GM12878 (cell line): ENCODE results near the gene RHOB. TPM values are rescaled to one million over a fixed set of nuclear protein-coding genes. Genes with fewer than 3 reads are reported as not detected.

Experiments
- ATAC-seq: fragments of 200-7000 bp; cut with Tn5 transposase; 3 replicates; pipeline ENCODE4 v1.9.1; 2020; ENCODE audit warnings: mild to moderate bottlenecking, moderate library complexity
- BruUV-seq: library from RNA; stranded (reverse); fragments of 400-500 nt; replicated peaks from 2 replicates; lab custom pipeline; 2021; lab: Mats Ljungman, UMichigan
- CTCF ChIA-PET: fragments of 300-600 bp; sonication (Branson Sonifier 250); formaldehyde crosslinking; extraction: SDS; loops from one replicate; lab custom pipeline; 2021; ENCODE audit warnings: inconsistent platforms; lab: Yijun Ruan, JAX
- POLR2A ChIA-PET: fragments of 350-600 bp; formaldehyde crosslinking; extraction: SDS; loops from one replicate; lab custom pipeline; 2021; ENCODE audit warnings: inconsistent platforms; lab: Charles Lee
- RAD21 ChIA-PET: fragments of 300-600 bp; sonication (Branson Sonifier 250); formaldehyde crosslinking; loops from one replicate; lab custom pipeline; 2023; ENCODE audit warnings: antibody characterized with exemption; ENCODE audit not compliant: unreplicated experiment; lab: Charles Lee
- SMC1A ChIA-PET: fragments of 300-600 bp; sonication (Branson Sonifier 250); formaldehyde crosslinking; loops from one replicate; lab custom pipeline; 2023; ENCODE audit not compliant: unreplicated experiment, uncharacterized antibody; lab: Charles Lee
- DNase-seq: peaks from one replicate; pipeline ENCODE4 v3.0.0-alpha.2; 2011; ENCODE audit warnings: low read depth, low spot score
- FAIRE-seq: peaks from 3 replicates; lab custom pipeline; 2011; peaks lifted over from hg19 to GRCh38; lab: Jason Lieb, UNC
- H2AFZ ChIP-seq: 2 replicates; pipeline ENCODE4 v1.6.0; 2011; ENCODE audit warnings: low read depth, low read length, control low read depth; ENCODE audit not compliant: control insufficient read depth
- H3K27ac ChIP-seq: 2 replicates; pipeline ENCODE4 v1.5.1; 2011; ENCODE audit warnings: control low read depth; ENCODE audit not compliant: control insufficient read depth, insufficient read depth
- H3K27me3 ChIP-seq, 2 experiments: replicated peaks in 1 of 2; 2 replicates each; pipeline versions ENCODE4 v1.6.0 to v1.6.1; 2011; ENCODE audit warnings: low read length in 1 of 2; ENCODE audit not compliant: control insufficient read depth in 2 of 2, insufficient read depth in 2 of 2
- H3K36me3 ChIP-seq, 2 experiments: 2 replicates each; pipeline ENCODE4 v1.5.1; 2011; ENCODE audit warnings: low read length in 1 of 2; ENCODE audit not compliant: control insufficient read depth in 2 of 2, insufficient read depth in 2 of 2
- H3K4me1 ChIP-seq: 2 replicates; pipeline ENCODE4 v1.6.1; 2011; ENCODE audit warnings: mild to moderate bottlenecking, low read length, moderate library complexity, mixed read lengths; ENCODE audit not compliant: control insufficient read depth, insufficient read depth
- H3K4me2 ChIP-seq: 2 replicates; pipeline ENCODE4 v1.6.0; 2011; ENCODE audit warnings: control low read depth; ENCODE audit not compliant: control insufficient read depth, insufficient read depth
- H3K4me3 ChIP-seq: fragments of 200-600 bp; sonication (generic); 2 replicates; pipeline ENCODE4 v1.5.1; 2016
- H3K79me2 ChIP-seq: 2 replicates; pipeline ENCODE4 v1.6.0; 2011; ENCODE audit warnings: low read length; ENCODE audit not compliant: control insufficient read depth, insufficient read depth
- H3K9ac ChIP-seq: 2 replicates; pipeline ENCODE4 v1.8.0; 2011; ENCODE audit warnings: low read length, control low read depth, mixed read lengths; ENCODE audit not compliant: control insufficient read depth, insufficient read depth
- H3K9me3 ChIP-seq: replicated peaks from 3 replicates; pipeline ENCODE4 v1.5.1; 2011; ENCODE audit warnings: mild to moderate bottlenecking, low read length; ENCODE audit not compliant: control insufficient read depth, insufficient read depth
- H4K20me1 ChIP-seq: 2 replicates; pipeline ENCODE4 v1.6.0; 2011; ENCODE audit not compliant: control insufficient read depth, insufficient read depth
- BMI1 ChIP-seq: fragments of 450-650 bp; IDR thresholded peaks from 2 replicates; pipeline ENCODE4 v1.6.1; 2016; ENCODE audit warnings: mild to moderate bottlenecking, moderate library complexity, borderline replicate concordance
- CBX5 ChIP-seq: sonication (generic); IDR thresholded peaks from 2 replicates; pipeline ENCODE4 v1.6.1; 2016; ENCODE audit warnings: low read depth, moderate library complexity, mild to moderate bottlenecking, inconsistent platforms
- CHD1 ChIP-seq: IDR thresholded peaks from 2 replicates; pipeline ENCODE4 v1.6.1; 2012; ENCODE audit warnings: low read depth, low read length, improper control_type of control experiment
- CHD4 ChIP-seq: fragments of 200-600 bp; sonication (generic); IDR thresholded peaks from 2 replicates; pipeline ENCODE4 v1.6.1; 2016; ENCODE audit warnings: mild to moderate bottlenecking
- FOS ChIP-seq: IDR thresholded peaks from 3 replicates; pipeline ENCODE4 v1.6.1; 2011; ENCODE audit warnings: borderline replicate concordance; ENCODE audit not compliant: insufficient read length; ENCODE audit errors: extremely low read depth
- IRF4 ChIP-seq: IDR thresholded peaks from 2 replicates; pipeline ENCODE4 v1.6.1; 2011; ENCODE audit warnings: low read depth, low read length
- JUND ChIP-seq: IDR thresholded peaks from 2 replicates; pipeline ENCODE4 v1.6.1; 2012; ENCODE audit warnings: low read depth, mild to moderate bottlenecking, low read length, improper control_type of control experiment, moderate library complexity
- KLF5 ChIP-seq: fragments of 450-650 bp; IDR thresholded peaks from 2 replicates; pipeline ENCODE4 v1.6.1; 2014; ENCODE audit warnings: mild to moderate bottlenecking; ENCODE audit not compliant: partially characterized antibody
- MYC ChIP-seq: IDR thresholded peaks from 2 replicates; pipeline ENCODE4 v1.6.1; 2011; ENCODE audit warnings: mild to moderate bottlenecking, low read length, moderate library complexity, inconsistent platforms; ENCODE audit not compliant: insufficient read depth, insufficient replicate concordance, insufficient read length, severe bottlenecking
- POLR2AphosphoS2 ChIP-seq: IDR thresholded peaks from 2 replicates; pipeline ENCODE4 v1.6.1; 2011; ENCODE audit warnings: low read depth, mild to moderate bottlenecking, low read length, improper control_type of control experiment, moderate library complexity
- RAD51 ChIP-seq: fragments of 450-650 bp; IDR thresholded peaks from 2 replicates; pipeline ENCODE4 v1.6.1; 2016; ENCODE audit warnings: moderate library complexity, mild to moderate bottlenecking, inconsistent platforms
- SPI1 ChIP-seq: IDR thresholded peaks from 2 replicates; pipeline ENCODE4 v1.6.1; 2011; ENCODE audit warnings: low read depth, mild to moderate bottlenecking, low read length, moderate library complexity, borderline replicate concordance; ENCODE audit not compliant: insufficient read depth
- STAT1 ChIP-seq: fragments of 450-650 bp; conservative IDR thresholded peaks from 2 replicates; pipeline ENCODE4 v1.6.1; 2014; ENCODE audit warnings: antibody characterized with exemption, mild to moderate bottlenecking
- SUZ12 ChIP-seq: fragments of 200-600 bp; sonication (generic); IDR thresholded peaks from one replicate; pipeline ENCODE4 v1.6.1; 2018; ENCODE audit warnings: antibody characterized with exemption, mild to moderate bottlenecking; ENCODE audit not compliant: unreplicated experiment
- YY1 ChIP-seq: IDR thresholded peaks from 2 replicates; pipeline ENCODE4 v1.6.1; 2011; ENCODE audit warnings: low read depth, mild to moderate bottlenecking, low read length
- ZNF274 ChIP-seq: IDR thresholded peaks from one replicate; pipeline ENCODE4 v1.8.0; 2011; ENCODE audit not compliant: insufficient read length, insufficient read depth
- ZNF384 ChIP-seq: IDR thresholded peaks from 2 replicates; pipeline ENCODE4 v1.6.1; 2012; ENCODE audit warnings: low read depth, mild to moderate bottlenecking, low read length, improper control_type of control experiment, borderline replicate concordance
- WGBS: methylation state at CpG from one replicate; pipeline ENCODE4 v1.1.6; 2016; ENCODE audit warnings: low lambda C conversion rate; ENCODE audit not compliant: insufficient replicate concordance, insufficient coverage; ENCODE audit errors: missing lambda C conversion rate; 5-methylcytosine and 5-hydroxymethylcytosine counted together
- in situ Hi-C: fragments of 300-500 bp; cut with MboI; formaldehyde crosslinking; loops from 9 replicates; pipeline ENCODE4 v1.14.3; 2018; ENCODE audit warnings: mixed read lengths
- intact Hi-C: fragments of 100-400 bp; cut with micrococcal nuclease; formaldehyde crosslinking; loops from one replicate; pipeline ENCODE4 v1.14.2; 2022; ENCODE audit not compliant: unreplicated experiment
- polyA plus RNA-seq, 11 experiments: library from polyadenylated mRNA; depleted of rRNA in 4 of 11; unstranded in 6 of 11; stranded (reverse) in 5 of 11; fragments of >200 nt; fragmentation: Nextera tagmentation in 4 of 11; fragmentation: Illumina TruSeq in 1 of 11; extraction: Ambion mirVana in 4 of 11; extraction: Trizol in 1 of 11; gene quantifications; 1 replicate in 1 of 11; 2 replicates in 10 of 11; pipeline versions ENCODE4 v1.2.1 to v1.2.3, GENCODE V29; 2011 to 2016; ENCODE audit warnings: inconsistent platforms in 2 of 11, missing spikeins in 2 of 11, low read depth in 1 of 11
- total RNA-seq, 4 experiments: library from RNA; depleted of rRNA in 3 of 4; stranded (reverse); fragments of >200 nt in 3 of 4; fragmentation: Illumina TruSeq in 1 of 4; extraction: Trizol in 1 of 4; gene quantifications; 2 replicates each; pipeline versions ENCODE4 v1.2.1 to v1.2.3, GENCODE V29; 2013 to 2021
- TF ChIP-seq, protein P1 (sequence below): IDR thresholded peaks from 2 replicates; pipeline ENCODE4 v1.6.1; 2011; ENCODE audit warnings: borderline replicate concordance, low read depth, mild to moderate bottlenecking, moderate library complexity, mixed read lengths, low read length; ENCODE audit not compliant: insufficient read depth; ENCODE audit errors: extremely low read length
- TF ChIP-seq, protein P2 (sequence below): IDR thresholded peaks from 2 replicates; pipeline ENCODE4 v1.6.1; 2012; ENCODE audit warnings: low read length, inconsistent platforms
- TF ChIP-seq, protein P3 (sequence below): fragments of 450-650 bp; IDR thresholded peaks from 2 replicates; pipeline ENCODE4 v1.6.1; 2014; ENCODE audit warnings: mild to moderate bottlenecking

RHOB gene
- total and polyA plus RNA-seq, 10 of the 15 experiments (the other 5 are each of a cell fraction or from before 2014, with no cell fraction given), result 0.03 to 4.5 (median 1.2) TPM

DNA sequence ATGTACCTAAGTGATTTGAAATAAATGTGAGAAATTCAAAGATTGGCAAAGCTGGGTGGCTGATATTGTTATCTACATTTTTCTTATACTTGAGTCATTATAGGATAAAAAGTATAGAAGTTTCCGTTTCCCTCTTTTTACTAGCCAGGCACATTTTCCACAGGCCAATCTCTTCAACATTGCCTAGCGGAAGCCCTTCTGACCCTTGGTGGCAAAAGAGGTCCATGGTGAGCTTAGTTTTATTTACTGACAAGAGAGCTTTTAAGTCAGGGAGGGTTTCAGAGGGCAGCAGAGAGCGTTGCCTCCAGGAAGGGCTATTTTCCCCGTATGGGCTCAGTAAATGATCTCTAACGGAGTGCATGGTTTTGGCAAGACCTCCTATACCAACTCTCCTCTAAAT, 15.1 kb upstream of the RHOB start:
- Histone ChIP-seq H3K4me2 (no peak overlapping the region), H3K4me1 (peaks cover 19% of the 10 kb centered on the region), H3K36me3 (no peaks in the 10 kb centered on the region), H3K4me3 (no peak overlapping the region), H2AFZ (no peak overlapping the region), H3K9ac (no peak overlapping the region), H4K20me1 (no peaks in the 10 kb centered on the region), H3K27ac (no peak overlapping the region), H3K79me2 (no peaks in the 10 kb centered on the region), H3K9me3 (no peaks in the 10 kb centered on the region), H3K27me3 (no peaks in the 10 kb centered on the region)
- TF ChIP-seq POLR2AphosphoS2 (no peak), FOS (no peak), CHD1 (no peak), IRF4 (no peak), KLF5 (no peak), ZNF274 (no peak), STAT1 (no peak), ZNF384 (no peak), SUZ12 (no peak), BMI1 (no peak), MYC (no peak), SPI1 (no peak), CHD4 (no peak), RAD51 (no peak), YY1 (no peak), CBX5 (no peak), JUND (no peak)
- TF ChIP-seq, protein P1, sequence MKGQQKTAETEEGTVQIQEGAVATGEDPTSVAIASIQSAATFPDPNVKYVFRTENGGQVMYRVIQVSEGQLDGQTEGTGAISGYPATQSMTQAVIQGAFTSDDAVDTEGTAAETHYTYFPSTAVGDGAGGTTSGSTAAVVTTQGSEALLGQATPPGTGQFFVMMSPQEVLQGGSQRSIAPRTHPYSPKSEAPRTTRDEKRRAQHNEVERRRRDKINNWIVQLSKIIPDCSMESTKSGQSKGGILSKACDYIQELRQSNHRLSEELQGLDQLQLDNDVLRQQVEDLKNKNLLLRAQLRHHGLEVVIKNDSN, result no peak
- TF ChIP-seq, protein P2, sequence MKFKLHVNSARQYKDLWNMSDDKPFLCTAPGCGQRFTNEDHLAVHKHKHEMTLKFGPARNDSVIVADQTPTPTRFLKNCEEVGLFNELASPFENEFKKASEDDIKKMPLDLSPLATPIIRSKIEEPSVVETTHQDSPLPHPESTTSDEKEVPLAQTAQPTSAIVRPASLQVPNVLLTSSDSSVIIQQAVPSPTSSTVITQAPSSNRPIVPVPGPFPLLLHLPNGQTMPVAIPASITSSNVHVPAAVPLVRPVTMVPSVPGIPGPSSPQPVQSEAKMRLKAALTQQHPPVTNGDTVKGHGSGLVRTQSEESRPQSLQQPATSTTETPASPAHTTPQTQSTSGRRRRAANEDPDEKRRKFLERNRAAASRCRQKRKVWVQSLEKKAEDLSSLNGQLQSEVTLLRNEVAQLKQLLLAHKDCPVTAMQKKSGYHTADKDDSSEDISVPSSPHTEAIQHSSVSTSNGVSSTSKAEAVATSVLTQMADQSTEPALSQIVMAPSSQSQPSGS, result no peak
- TF ChIP-seq, protein P3, sequence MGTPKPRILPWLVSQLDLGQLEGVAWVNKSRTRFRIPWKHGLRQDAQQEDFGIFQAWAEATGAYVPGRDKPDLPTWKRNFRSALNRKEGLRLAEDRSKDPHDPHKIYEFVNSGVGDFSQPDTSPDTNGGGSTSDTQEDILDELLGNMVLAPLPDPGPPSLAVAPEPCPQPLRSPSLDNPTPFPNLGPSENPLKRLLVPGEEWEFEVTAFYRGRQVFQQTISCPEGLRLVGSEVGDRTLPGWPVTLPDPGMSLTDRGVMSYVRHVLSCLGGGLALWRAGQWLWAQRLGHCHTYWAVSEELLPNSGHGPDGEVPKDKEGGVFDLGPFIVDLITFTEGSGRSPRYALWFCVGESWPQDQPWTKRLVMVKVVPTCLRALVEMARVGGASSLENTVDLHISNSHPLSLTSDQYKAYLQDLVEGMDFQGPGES, result no peak
- SMC1A ChIA-PET, result interaction anchor here (1.4 to 1.7 kb wide), 2 partner anchors 15 to 19 kb away, joined by 3 to 5 read pairs; partner anchors contain the start of gene RHOB
- BruUV-seq, result no TSS peak
- POLR2A ChIA-PET, result interaction anchor here (0.6 kb wide), 1 partner anchor 12 kb away, joined by 3 read pairs; no protein-coding TSS in a partner anchor
- CTCF ChIA-PET, result interaction anchor here (0.6 to 5.2 kb wide), 6 partner anchors 10 to 229 kb away, joined by 3 to 23 read pairs (median 4); partner anchors contain the start of genes HS1BP3 and RHOB
- no peak for DNase-seq
- ATAC-seq, result no peak
- RAD21 ChIA-PET, result interaction anchor here (0.6 to 1.7 kb wide), 4 partner anchors 12 to 21 kb away, joined by 3 to 7 read pairs (median 4); partner anchors contain the start of gene RHOB
- FAIRE-seq, result no peak
- 83% methylated on average over 5 of the region's 5 CpGs for WGBS
- intact Hi-C loops, result no loop called here
- in situ Hi-C loops, result loop anchor here (25.0 kb wide), 1 partner anchor 531 kb away; no protein-coding TSS in a partner anchor
